ENCODE data around the gene FBXO4. TPM values are rescaled to one million over a fixed set of nuclear protein-coding genes. Genes with fewer than 3 reads are reported as not detected.

The FBXO4 gene, protein sequence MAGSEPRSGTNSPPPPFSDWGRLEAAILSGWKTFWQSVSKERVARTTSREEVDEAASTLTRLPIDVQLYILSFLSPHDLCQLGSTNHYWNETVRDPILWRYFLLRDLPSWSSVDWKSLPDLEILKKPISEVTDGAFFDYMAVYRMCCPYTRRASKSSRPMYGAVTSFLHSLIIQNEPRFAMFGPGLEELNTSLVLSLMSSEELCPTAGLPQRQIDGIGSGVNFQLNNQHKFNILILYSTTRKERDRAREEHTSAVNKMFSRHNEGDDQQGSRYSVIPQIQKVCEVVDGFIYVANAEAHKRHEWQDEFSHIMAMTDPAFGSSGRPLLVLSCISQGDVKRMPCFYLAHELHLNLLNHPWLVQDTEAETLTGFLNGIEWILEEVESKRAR
- 10.5 and 13.0 TPM in 2 replicates for total RNA-seq (2014; rRNA removed; shearing (Covaris generic); ENCODE audit: low replicate concordance)

DNA sequence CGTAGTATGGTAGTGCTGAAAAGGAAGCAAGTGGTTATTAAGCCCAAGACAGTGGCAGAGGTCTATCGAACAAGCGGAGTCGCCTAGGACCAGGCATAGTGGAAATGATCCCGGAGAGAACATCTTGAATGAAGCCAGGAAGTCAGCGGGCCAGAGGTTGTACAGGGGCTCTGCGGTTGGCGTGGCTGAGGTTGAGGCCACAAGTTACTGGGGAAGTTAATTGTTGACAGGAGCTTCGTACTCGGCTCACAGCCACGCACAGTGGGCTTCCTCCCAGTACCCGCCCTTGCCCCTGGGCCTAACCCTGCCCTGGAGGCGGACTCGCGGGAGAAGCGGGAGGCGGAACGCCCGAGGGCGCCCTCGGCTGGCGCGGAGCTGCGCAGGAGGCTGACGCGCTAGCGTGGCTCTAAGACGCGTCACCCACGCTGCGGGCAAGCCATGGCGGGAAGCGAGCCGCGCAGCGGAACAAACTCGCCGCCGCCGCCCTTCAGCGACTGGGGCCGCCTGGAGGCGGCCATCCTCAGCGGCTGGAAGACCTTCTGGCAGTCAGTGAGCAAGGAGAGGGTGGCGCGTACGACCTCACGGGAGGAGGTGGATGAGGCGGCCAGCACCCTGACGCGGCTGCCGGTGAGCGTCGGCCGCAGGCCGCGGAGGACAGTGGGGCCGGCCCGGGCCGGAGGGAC is at the start of gene FBXO4:
FBXO4 (plus strand) TSS at position 410 of the 683 bp plus-strand sequence; CDS start at position 439, 29 bp downstream.
- Histone ChIP-seq H3K27me3 (no peaks in the 10 kb centered on the region), H3K36me3 (peaks cover 7% of the 10 kb centered on the region), H3K4me3 (peak within 1 kb of the TSS; percentile 72), H3K9me3 (no peaks in the 10 kb centered on the region)
- peak; percentile 91 for DNase-seq

GRCh38 chr5:41876678-41877077 is 48.4 kb upstream of the FBXO4 start:
- no peaks in the 10 kb centered on the region for H3K9me3 ChIP-seq
- no peaks in the 10 kb centered on the region for H3K36me3 ChIP-seq
- peaks cover 3% of the 10 kb centered on the region for H3K27me3 ChIP-seq
- H3K4me3 ChIP-seq: no peak overlapping the region
- no peak for DNase-seq

- Histone ChIP-seq H3K27me3 (peaks cover 3% of the 10 kb centered on the region), H3K9me3 (no peaks in the 10 kb centered on the region), H3K36me3 (no peaks in the 10 kb centered on the region), H3K4me3 (no peak overlapping the region)
- DNase-seq: no peak
Measured at GRCh38 chr5:41877408-41877807, 47.7 kb upstream of the FBXO4 start.

DNA sequence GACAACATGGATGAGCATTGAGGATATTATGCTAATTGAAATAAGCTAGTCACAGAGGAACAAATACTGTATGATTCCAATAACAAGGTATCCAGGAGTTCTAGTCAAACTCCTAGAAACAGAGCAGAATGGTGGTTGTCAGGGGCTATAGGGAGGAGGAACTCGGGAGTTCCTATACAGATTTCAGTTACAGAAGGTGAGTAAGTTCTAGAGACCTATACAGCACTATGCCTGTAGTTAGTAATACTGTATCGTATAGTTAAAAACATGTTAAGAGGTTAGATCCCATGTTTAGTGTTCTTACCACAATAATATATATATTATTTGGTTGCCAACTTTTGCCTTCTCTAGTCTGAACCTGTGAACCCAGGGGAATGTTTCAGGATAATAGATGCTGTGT is 46.9 kb upstream of the FBXO4 start:
- Histone ChIP-seq H3K9me3 (no peaks in the 10 kb centered on the region), H3K36me3 (no peaks in the 10 kb centered on the region), H3K27me3 (peaks cover 3% of the 10 kb centered on the region), H3K4me3 (no peak overlapping the region)
- DNase-seq: no peak

- Histone ChIP-seq H3K9me3 (no peaks in the 10 kb centered on the region), H3K36me3 (no peaks in the 10 kb centered on the region), H3K4me3 (no peak overlapping the region), H3K27me3 (peaks cover 3% of the 10 kb centered on the region)
- DNase-seq: no peak
Measured at GRCh38 chr5:41878643-41879478, 46.2 kb upstream of the FBXO4 start.

DNA sequence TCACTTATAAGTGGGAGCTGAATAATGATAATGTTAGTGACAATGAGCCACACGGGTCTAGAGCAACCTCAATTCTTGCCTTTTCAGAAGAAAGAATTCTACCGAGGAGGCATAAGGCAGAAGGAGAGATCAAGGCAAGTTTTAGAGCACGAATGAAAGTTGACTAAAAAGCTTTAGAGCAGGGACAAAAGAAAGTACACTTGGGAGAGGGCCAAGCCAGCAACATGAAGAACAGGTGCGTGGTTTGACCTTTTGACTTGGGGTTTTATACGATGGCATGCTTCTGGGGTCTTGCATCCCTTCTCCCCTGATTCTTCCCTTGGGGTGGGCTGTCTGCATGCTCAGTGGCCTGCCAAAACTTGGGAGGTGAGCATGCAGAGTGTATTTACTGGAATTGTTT is 42.3 kb upstream of the FBXO4 start:
- peaks cover 2% of the 10 kb centered on the region for H3K27me3 ChIP-seq
- DNase-seq: no peak
- no peak overlapping the region for H3K4me3 ChIP-seq
- 0 out of 2 replicates have a peak, but pooled peaks cover 3% of the 10 kb centered on the region for H3K9me3 ChIP-seq
- H3K36me3 ChIP-seq: no peaks in the 10 kb centered on the region

DNA sequence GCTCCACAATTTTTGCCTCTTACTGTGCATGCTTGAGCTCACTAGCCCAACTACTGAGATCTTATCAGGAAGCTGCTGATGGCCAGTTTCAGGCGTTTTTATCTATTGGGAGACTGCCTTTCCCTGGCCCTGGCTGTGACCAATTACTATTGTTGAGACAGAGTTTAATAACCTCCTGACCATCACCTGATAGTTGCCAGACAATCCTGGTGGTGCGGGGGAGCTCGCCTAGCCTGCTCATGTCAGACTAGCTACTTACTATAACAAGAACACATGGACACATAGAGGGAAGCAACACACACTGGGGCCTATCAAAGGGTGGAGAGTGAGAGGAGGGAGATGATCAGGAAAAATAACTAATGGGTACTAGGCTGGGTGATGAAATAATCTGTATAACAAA is 41.8 kb upstream of the FBXO4 start:
- Histone ChIP-seq H3K4me3 (no peak overlapping the region), H3K9me3 (0 out of 2 replicates have a peak, but pooled peaks cover 3% of the 10 kb centered on the region)

GRCh38 chr5:41883936-41884335 is 41.1 kb upstream of the FBXO4 start:
- DNase-seq: no peak
- Histone ChIP-seq H3K4me3 (no peak overlapping the region), H3K27me3 (no peaks in the 10 kb centered on the region; the same call in 1 of the 2 replicates), H3K9me3 (0 out of 2 replicates have a peak, but pooled peaks cover 3% of the 10 kb centered on the region), H3K36me3 (no peaks in the 10 kb centered on the region)

More for the DNA sequence above, 41.8 kb upstream of the FBXO4 start:
- no peaks in the 10 kb centered on the region for H3K36me3 ChIP-seq
- no peak for DNase-seq
- H3K27me3 ChIP-seq: no peaks in the 10 kb centered on the region; the same call in none of the 2 replicates

DNA sequence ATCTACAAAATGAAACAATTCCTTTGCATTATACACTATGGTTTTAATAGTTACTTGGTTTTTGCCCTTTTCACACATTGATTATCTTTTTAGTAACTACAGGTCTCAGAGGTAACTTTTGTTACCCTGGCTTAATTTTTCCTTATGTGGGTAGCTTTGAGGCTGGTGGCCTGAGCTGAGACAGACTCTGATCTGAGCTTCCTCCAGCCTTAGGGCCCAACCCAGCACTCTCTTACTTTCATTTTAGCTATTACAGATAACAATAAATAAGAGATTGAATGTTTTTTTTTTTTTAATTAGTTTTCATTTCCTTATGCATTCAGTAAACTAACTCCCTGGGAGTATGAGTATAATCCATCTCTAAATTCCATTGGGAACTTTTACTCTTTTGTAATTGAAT is 39.8 kb upstream of the FBXO4 start:
- H3K36me3 ChIP-seq: no peaks in the 10 kb centered on the region
- no peaks in the 10 kb centered on the region for H3K27me3 ChIP-seq
- DNase-seq: no peak
- H3K9me3 ChIP-seq: 0 out of 2 replicates have a peak, but pooled peaks cover 3% of the 10 kb centered on the region
- H3K4me3 ChIP-seq: no peak overlapping the region

- no peak for DNase-seq
- Histone ChIP-seq H3K27me3 (peaks cover 4% of the 10 kb centered on the region; the same call in 1 of the 2 replicates), H3K9me3 (0 out of 2 replicates have a peak, but pooled peaks cover under 1% of the 10 kb centered on the region), H3K4me3 (no peak overlapping the region), H3K36me3 (no peaks in the 10 kb centered on the region)
Measured at GRCh38 chr5:41891066-41891707, 33.9 kb upstream of the FBXO4 start.

GRCh38 chr5:41892031-41892430 is 33.0 kb upstream of the FBXO4 start:
- no peak overlapping the region for H3K4me3 ChIP-seq
- H3K36me3 ChIP-seq: no peaks in the 10 kb centered on the region
- DNase-seq: no peak
- no peaks in the 10 kb centered on the region for H3K9me3 ChIP-seq
- peaks cover 4% of the 10 kb centered on the region; the same call in 1 of the 2 replicates for H3K27me3 ChIP-seq

DNA sequence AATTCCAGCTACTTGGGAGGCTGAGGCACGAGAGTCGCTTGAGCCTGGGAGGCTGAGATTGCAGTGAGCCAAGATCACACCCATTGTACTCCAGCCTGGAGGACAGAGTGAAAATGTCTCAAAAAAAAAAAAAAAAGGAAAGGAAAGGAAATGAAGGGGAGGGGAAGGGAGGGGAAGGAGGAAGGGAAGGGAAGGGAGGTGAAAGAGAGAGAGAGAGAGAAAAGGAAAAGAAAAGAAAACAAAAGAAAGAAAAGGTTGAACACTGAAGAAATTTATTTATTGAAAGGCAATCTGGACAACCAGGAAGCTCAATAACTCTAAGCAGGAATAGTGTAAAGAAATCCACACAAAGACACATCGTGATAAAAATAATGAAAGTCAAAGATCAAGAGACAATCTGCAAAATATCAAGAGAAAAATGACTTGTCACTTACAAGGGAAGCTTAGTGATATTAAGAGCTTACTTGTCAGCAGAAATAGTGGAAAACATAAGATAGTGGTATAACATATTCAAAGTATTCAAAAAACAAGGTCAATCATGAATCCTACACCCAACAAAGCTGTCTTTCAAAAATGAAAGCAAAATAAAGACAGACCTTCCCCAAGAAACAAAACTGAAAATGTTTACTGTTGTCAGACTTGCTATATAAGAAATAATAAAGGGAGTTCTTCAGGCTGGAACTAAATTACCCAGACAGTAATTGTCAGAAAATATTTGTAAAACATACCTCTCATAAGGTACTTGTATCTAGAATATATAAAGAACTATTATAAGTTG is 31.8 kb upstream of the FBXO4 start:
- H3K9me3 ChIP-seq: no peaks in the 10 kb centered on the region
- H3K27me3 ChIP-seq: peaks cover 4% of the 10 kb centered on the region; the same call in 1 of the 2 replicates
- DNase-seq: no peak
- H3K4me3 ChIP-seq: no peak overlapping the region
- no peaks in the 10 kb centered on the region for H3K36me3 ChIP-seq

- Histone ChIP-seq H3K9me3 (no peaks in the 10 kb centered on the region), H3K4me3 (no peak overlapping the region), H3K27me3 (peaks cover 4% of the 10 kb centered on the region; the same call in 1 of the 2 replicates), H3K36me3 (no peaks in the 10 kb centered on the region)
- DNase-seq: no peak
Measured at GRCh38 chr5:41896230-41896629, 28.9 kb upstream of the FBXO4 start.

DNA sequence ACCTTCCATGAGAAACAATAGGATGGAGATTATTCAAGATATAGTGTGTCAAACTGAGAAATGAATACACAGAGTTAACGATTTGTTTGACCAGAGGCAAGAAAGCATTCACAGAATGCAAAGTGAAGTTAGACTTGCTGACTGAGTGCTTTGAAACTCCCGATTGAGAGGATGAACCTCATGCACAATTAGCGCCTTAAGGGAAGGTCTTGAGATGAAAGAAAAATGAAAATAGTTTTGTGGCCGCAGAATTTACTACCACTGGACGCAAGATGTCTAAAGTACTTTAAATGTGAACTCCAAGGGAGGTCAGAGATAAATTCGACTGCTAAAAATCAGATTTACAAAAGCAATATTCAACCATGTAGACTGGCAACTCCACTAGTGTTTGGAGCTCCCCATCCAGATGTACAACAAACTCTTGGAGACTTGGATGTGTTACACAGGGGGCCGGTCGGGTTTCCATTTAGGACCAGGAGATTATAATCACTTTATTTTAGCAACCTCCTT is 21.6 kb upstream of the FBXO4 start:
- no peak for DNase-seq
- Histone ChIP-seq H3K4me3 (peak overlapping the region; percentile 73), H3K9me3 (no peaks in the 10 kb centered on the region), H3K36me3 (peaks cover 10% of the 10 kb centered on the region), H3K27me3 (no peaks in the 10 kb centered on the region)
